ENCODE results near the gene GLIS1. TPM values are rescaled to one million over a fixed set of nuclear protein-coding genes. Genes with fewer than 3 reads are reported as not detected.

GLIS1 gene
- total and polyA plus RNA-seq, 2 experiments from 2014 or later, result 0.77 to 0.95 TPM

- Histone ChIP-seq H3K27me3 (no peaks in the 10 kb centered on the region), H3K4me1 (ENCODE audit: low read depth) (no peaks in the 10 kb centered on the region), H3K27ac (no peak overlapping the region), H3K4me3 (no peak overlapping the region), H3K36me3 (no peaks in the 10 kb centered on the region), H3K9me3 (ENCODE audit: low read depth) (no peaks in the 10 kb centered on the region)
- no peak for DNase-seq (ENCODE audit: low read depth in 1 of 2, low spot score in 1 of 2)
- TF ChIP-seq CTCF (IDR thresholded peaks at IDR 0.05; ENCODE audit: low read depth, low read length), result no peak
Observed at GRCh38 chr1:53672243-53672642, 66.7 kb downstream of the GLIS1 start.

GRCh38 chr1:53669621-53670191 lies 69.3 kb downstream of the GLIS1 start:
- Histone ChIP-seq H3K4me3 (no peak overlapping the region), H3K9me3 (ENCODE audit: low read depth) (no peaks in the 10 kb centered on the region), H3K27me3 (no peaks in the 10 kb centered on the region), H3K4me1 (ENCODE audit: low read depth) (no peaks in the 10 kb centered on the region), H3K36me3 (no peaks in the 10 kb centered on the region), H3K27ac (no peak overlapping the region)
- no peak for TF ChIP-seq CTCF (IDR thresholded peaks at IDR 0.05; ENCODE audit: low read depth, low read length)
- DNase-seq (ENCODE audit: low read depth in 1 of 2, low spot score in 1 of 2), result peak; percentile 6 to 25

GRCh38 chr1:53666566-53666965 lies 72.4 kb downstream of the GLIS1 start:
- no peak for DNase-seq (ENCODE audit: low read depth in 1 of 2, low spot score in 1 of 2)
- Histone ChIP-seq H3K27me3 (no peaks in the 10 kb centered on the region), H3K36me3 (no peaks in the 10 kb centered on the region), H3K4me1 (ENCODE audit: low read depth) (no peaks in the 10 kb centered on the region), H3K27ac (no peak overlapping the region), H3K4me3 (no peak overlapping the region), H3K9me3 (ENCODE audit: low read depth) (no peaks in the 10 kb centered on the region)
- no peak for TF ChIP-seq CTCF (IDR thresholded peaks at IDR 0.05; ENCODE audit: low read depth, low read length)

GRCh38 chr1:53665996-53666395 lies 73.0 kb downstream of the GLIS1 start:
- Histone ChIP-seq H3K4me3 (no peak overlapping the region), H3K36me3 (no peaks in the 10 kb centered on the region), H3K27ac (no peak overlapping the region), H3K27me3 (no peaks in the 10 kb centered on the region), H3K4me1 (ENCODE audit: low read depth) (no peaks in the 10 kb centered on the region), H3K9me3 (ENCODE audit: low read depth) (no peaks in the 10 kb centered on the region)
- DNase-seq (ENCODE audit: low read depth in 1 of 2, low spot score in 1 of 2), result no peak
- no peak for TF ChIP-seq CTCF (IDR thresholded peaks at IDR 0.05; ENCODE audit: low read depth, low read length)

GRCh38 chr1:53663529-53664300 lies 75.2 kb downstream of the GLIS1 start:
- no peaks in the 10 kb centered on the region for H3K36me3 ChIP-seq
- TF ChIP-seq CTCF (IDR thresholded peaks at IDR 0.05; ENCODE audit: low read depth, low read length), result no peak
- no peak overlapping the region for H3K27ac ChIP-seq
- no peak for DNase-seq (ENCODE audit: low read depth in 1 of 2, low spot score in 1 of 2)
- no peak overlapping the region for H3K4me3 ChIP-seq
- no peaks in the 10 kb centered on the region for H3K9me3 ChIP-seq (ENCODE audit: low read depth)
- H3K4me1 ChIP-seq (ENCODE audit: low read depth), result no peaks in the 10 kb centered on the region
- H3K27me3 ChIP-seq, result no peaks in the 10 kb centered on the region

All from cardiac muscle cell (in vitro differentiated cells and primary cell).